ENCODE data around the gene OR52E1.
"Not testable (repeated sequence)": the region's sequence is repeated elsewhere in the genome, so short reads cannot be mapped to it uniquely, and the experiment has no call there.

OR52E1 gene

DNA sequence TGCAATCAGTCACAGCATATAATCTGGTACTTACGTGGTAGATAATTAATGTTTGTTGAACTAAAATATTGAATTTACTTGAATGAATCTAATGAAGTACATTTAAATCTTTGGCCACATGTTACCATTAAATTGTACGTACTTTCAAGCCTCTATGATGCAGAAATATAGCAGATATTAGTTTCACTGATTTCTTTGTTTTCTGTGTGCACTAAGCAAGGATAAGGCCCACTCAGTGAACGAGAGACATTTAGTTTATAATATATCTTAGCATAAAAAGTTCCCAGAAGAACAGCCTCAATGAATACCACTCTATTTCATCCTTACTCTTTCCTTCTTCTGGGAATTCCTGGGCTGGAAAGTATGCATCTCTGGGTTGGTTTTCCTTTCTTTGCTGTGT lies at the start of gene OR52E1:
OR52E1 (plus strand) TSS at position 301 of the 400 bp plus-strand sequence.
- no peak for DNase-seq

GRCh38 chr11:5021996-5022395 lies 47.4 kb upstream of the OR52E1 start:
- DNase-seq = no peak

GRCh38 chr11:5036669-5037068 lies 32.7 kb upstream of the OR52E1 start:
- DNase-seq = no peak

GRCh38 chr11:5037926-5038325 lies 31.4 kb upstream of the OR52E1 start:
- no peak for DNase-seq

GRCh38 chr11:5038341-5038740 lies 31.0 kb upstream of the OR52E1 start:
- DNase-seq = no peak

GRCh38 chr11:5040876-5041275 lies 28.5 kb upstream of the OR52E1 start:
- no peak for DNase-seq

DNA sequence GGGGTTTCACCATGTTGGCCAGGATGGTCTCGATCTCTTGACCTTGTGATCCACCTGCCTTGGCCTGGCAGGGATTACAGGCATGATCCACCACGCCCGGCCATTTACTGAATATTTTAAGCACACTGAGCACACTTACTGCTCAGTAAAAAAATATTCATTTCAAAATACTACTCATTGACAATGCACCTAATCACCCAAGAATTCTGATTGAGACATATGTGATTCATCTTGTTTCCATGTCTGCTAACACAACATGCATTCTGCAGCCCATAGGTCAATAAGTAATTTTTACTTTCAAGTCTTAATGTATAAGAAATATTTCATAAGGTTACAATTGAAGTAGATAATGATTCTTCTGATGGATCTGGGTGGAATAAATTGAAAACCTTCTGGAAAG lies 27.3 kb upstream of the OR52E1 start:
- no peak for DNase-seq

GRCh38 chr11:5043380-5043779 lies 26.0 kb upstream of the OR52E1 start:
- no peak for DNase-seq

- DNase-seq = no peak
Measured at GRCh38 chr11:5046226-5046625, 23.1 kb upstream of the OR52E1 start, which contains the start of gene OR52J3. OR52J3 (plus strand) TSS chr11:5046526; CDS start chr11:5046526, 0 bp downstream.

- no peak for DNase-seq
Measured at GRCh38 chr11:5046754-5047330, 22.5 kb upstream of the OR52E1 start.

DNA sequence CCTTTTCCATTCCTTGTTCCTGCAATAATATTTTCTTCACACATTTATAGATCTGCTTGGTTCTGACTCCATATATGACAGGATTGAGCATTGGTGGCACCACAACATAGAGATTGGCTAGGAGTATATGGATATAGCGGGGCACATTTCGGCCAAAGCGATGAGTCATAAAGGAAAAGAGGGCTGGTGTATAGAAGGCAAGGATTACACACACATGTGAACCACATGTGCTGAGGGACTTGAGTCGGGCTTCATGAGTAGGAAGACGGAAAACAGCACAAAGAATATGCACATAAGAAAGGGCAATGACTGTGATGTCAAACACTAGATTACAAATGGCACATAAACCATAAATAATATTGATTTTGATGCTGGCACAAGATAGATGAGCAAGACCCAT lies 10.7 kb upstream of the OR52E1 start:
- DNase-seq = not testable (repeated sequence)

DNA sequence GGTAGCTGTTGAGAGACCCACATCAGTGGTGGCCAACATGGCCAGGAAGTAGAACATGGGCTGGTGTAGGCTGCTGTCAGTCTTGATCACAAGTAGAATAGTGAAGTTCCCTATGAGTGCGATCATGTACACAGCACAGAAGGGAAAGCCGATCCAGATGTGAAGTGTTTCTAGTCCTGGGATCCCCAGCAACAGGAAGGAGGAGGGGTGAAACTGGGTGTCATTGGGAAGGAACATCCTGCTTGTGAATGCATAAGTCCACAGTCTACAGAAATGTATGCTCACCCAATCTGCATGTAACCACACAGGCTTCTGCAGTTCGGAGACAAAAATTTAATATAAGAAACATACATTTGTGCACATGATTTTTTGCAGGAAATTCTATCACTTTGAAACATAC lies 10.0 kb upstream of the OR52E1 start, which contains the start of gene OR52E2:
OR52E2 (minus strand) TSS at position 237 of the 400 bp plus-strand sequence; CDS start at position 237, 0 bp downstream.
- DNase-seq = no peak

DNA sequence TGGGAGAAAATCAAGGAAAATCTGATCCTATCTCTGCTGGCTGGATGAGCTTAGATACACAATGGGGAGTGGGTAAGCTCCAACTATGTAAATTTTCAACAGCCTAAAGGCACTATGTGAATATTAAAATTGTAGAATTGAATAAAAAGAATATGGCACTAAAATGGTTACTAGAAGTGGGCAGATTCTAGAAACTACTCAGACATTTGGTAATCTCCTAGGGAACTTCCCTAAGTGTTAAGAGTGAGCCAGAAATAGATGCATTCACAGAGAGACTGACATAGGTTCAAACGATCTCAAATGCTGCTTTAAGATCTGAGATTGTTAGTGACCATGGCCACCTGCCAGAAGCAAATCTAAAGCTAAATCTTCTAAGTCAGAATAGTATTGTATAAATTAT lies 4.3 kb upstream of the OR52E1 start:
- DNase-seq = no peak

- DNase-seq = no peak
Measured at GRCh38 chr11:5071799-5072198, 2.4 kb downstream of the OR52E1 start.

DNA sequence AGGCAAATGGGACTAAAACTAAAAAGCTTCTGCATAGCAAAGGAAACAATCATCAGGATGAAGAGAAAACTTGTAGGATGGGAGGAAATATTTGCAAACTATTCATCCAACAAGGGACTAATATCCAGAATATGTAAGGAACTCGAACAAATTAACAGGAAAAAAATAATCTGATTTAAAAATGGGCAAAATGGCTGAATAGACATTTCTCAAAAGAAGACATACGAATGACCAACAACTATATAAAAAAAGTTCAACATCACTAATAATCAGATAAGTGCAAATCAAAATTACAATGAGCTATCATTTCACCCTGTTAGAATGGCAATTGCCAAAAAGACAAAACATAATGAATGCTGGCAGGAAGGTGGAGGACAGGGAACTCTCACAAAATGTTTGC lies 12.0 kb downstream of the OR52E1 start:
- DNase-seq = no peak

DNA sequence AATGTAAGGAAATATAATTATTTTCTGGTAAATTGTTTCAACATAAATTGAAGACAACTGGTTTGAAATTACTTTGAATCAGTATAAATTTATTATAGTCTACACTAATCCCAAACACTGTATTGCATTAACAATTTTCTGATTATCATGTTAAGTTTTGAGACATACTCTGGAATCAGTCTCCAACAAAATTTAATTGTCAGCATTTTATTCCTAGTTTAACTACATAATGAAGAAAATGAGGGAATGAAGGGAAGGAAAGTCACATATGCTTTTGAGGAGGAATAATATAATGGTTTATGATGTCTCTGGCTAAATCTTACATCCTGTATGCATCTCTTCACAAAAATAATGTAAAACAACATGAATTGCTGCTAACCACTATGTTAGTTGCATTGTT lies 14.2 kb downstream of the OR52E1 start:
- DNase-seq = no peak

DNA sequence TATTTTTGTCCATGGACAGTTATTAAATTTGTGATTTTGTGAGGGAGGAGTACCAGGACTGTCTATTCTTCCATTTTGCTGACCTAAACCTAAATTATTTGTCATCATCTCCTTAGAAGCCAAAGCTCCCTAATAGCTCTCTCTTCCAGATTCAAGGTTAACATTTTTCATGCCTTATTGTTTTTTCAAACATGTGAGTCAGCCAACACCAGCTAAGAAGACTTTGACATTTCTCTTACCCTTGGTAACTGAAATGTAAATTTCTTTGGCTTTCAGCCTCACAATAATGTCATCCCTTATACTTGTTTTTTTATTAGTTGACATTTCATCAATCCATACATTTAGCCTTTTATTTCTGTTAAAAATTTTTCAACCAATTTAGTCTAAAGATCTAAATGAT lies 19.2 kb downstream of the OR52E1 start:
- DNase-seq = no peak

DNA sequence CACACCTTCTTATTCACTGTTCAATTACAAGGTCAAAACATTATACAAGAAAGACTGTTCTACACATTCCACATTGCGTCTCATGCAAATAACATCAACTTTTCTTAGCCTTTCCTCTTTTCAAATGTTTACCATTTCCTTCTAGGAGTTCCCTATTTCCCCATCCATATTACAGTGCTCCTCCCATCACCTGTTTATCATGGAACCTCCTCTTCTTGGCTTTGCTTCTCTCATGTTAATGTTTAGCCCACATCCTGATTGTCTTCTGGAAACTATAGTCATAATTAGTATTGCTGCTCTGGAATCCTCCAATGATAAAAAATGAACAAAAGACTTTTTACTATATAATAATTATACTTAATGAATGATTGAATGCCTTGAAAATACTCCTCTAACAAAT lies 21.3 kb downstream of the OR52E1 start:
- no peak for DNase-seq

- DNase-seq = no peak
Measured at GRCh38 chr11:5092821-5093585, 23.6 kb downstream of the OR52E1 start.

DNA sequence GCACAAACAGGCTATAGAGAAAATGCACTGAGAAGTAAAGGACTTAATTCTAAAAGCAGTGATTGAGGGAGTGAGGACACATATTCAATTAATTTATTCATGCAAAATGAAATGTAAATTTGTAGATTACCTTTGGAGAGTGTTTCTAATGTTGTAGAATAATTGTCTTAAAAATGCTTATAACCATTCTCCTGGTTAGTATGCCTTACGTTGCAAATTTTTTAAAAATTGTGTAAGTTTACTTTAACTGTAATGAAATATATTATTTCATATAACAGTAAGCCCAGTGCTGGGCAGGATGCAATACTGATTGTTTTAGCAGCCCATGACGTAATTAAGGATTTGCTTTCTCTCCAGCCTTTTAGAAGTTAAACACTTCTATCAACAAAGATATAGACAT lies 26.6 kb downstream of the OR52E1 start:
- no peak for DNase-seq

- no peak for DNase-seq
Measured at GRCh38 chr11:5102246-5102645, 32.9 kb downstream of the OR52E1 start.

DNA sequence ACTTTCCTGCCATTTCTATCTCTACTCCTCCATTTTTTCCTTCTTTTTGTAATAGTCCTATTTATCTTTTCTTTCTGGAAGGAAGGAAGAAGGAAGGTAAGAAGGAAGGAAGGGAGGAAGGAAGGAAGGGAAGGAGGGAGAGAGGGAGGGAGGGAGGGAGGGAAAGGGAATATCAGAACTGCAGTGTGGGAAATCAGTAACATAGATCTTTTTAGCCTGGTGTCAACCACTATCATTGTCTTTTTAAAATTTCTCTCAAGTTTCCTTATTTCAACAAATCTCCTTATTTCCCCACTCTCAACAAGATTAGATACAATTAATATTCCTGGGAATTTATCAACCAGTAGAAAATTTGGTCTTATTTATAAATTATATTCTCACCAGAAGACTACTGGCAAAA lies 33.7 kb downstream of the OR52E1 start:
- no peak for DNase-seq

DNA sequence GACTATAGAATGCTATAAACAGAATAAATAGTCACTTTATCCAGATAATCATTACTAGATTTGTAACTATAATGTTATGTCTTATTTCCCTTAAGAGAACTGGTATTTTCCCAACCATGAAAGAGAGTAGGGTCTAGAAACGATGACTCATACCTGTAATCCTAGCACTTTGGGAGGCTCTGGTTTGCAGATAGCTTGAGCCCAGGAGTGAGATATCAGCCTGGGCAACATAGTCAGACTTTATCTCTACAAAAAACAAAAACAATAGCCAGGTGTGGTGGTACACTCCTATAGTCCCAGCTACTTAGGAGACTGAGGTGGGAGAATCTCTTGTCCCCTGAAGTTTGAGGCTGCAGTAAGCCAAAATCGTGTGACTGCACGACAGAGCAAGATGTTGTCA lies 37.9 kb downstream of the OR52E1 start:
- DNase-seq = no peak

DNA sequence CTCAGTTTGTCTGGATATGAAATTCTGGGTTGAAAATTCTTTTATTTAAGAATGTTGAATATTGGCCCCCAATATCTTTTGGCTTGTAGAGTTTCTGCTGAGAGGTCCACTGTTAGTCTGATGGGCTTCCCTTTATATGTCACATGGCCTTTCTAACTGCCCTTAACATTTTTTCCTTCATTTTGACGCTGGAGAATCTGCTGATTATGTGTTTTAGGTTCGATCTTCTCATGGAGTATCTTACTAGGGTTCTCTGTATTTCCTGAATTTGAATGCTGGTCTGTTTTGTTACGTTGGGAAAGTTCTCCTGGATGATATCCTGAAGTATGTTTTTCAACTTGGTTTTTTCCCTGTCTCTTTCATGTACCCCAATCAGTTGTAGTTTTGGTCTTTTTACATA lies 46.0 kb downstream of the OR52E1 start:
- DNase-seq = no peak

GRCh38 chr11:5117588-5117987 lies 48.2 kb downstream of the OR52E1 start:
- no peak for DNase-seq

Measured in CD4-positive, alpha-beta T cell treated with Interleukin-10 for 1 hour (primary cell).